HT1080 (cell line): ENCODE results near the gene IQSEC1. TPM values are rescaled to one million over a fixed set of nuclear protein-coding genes. Genes with fewer than 3 reads are reported as not detected.

ENCODE experiments used
- DNase-seq: peaks from one replicate; pipeline ENCODE4 v3.0.0-alpha.2; 2015; ENCODE audit warnings: low read depth
- total RNA-seq: library from RNA; depleted of rRNA; stranded (reverse); fragments of >200 nt; shearing (Covaris generic); gene quantifications from 2 replicates; pipeline ENCODE4 v1.2.3, GENCODE V29; 2014

IQSEC1 gene
- total RNA-seq, 1 experiment from 2014 or later = 1.3 TPM

- DNase-seq = no peak
These were observed 117.4 kb downstream of the IQSEC1 start for GRCh38 chr3:12955651-12956315.

- no peak for DNase-seq
These were observed 118.2 kb downstream of the IQSEC1 start for GRCh38 chr3:12954891-12955650.

DNA sequence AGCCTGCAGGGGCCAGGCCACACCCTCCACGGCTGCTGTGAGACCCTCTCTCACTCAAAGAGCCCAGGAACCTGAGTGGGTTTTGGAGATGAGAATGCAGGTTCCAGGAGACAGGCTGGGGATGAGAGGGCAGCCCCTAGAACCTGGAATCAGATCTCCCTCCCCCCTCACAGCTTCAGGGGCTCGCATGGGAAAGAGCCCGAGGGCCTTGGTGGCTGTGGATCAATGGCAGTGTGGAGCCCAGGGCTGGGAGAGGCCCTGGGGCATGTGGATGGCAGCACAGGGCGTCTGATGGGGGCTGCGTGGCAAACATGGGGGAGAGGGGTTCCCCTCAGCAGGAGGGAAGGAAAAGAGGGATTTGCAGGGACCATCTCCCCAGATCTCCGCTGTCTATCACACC lies 119.0 kb downstream of the IQSEC1 start:
- DNase-seq = no peak

- no peak for DNase-seq
These were observed 119.8 kb downstream of the IQSEC1 start for GRCh38 chr3:12953201-12953995.

- no peak for DNase-seq
These were observed 120.7 kb downstream of the IQSEC1 start for GRCh38 chr3:12952343-12953200.

- DNase-seq = peak; percentile 38
These were observed 124.1 kb downstream of the IQSEC1 start for GRCh38 chr3:12948891-12949711.

DNA sequence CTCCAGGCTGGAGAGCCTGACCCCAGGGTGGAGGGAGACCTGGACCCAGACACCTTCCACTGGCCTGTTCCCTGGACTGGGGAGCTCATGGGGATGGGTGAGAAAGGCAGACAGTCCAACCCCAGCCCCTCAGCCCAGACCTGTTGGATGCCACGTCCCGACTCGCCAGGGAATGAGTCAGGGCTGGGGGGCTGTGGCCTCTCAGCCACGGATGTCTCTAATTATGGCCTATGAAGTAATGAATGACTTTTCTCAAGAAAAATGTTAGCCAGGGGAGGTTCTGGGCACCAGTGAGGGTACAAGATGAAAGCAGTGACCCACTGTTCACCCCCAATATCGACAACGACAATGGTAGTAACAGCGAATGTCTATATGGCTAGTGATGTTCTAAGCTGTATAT lies 124.9 kb downstream of the IQSEC1 start:
- DNase-seq = no peak

- peak; percentile 37 for DNase-seq
These were observed 125.5 kb downstream of the IQSEC1 start for GRCh38 chr3:12947504-12948369.

- DNase-seq = no peak
These were observed 126.4 kb downstream of the IQSEC1 start for GRCh38 chr3:12946649-12947316.

GRCh38 chr3:12946251-12946648 lies 127.0 kb downstream of the IQSEC1 start:
- no peak for DNase-seq

GRCh38 chr3:12944849-12945248 lies 128.4 kb downstream of the IQSEC1 start:
- no peak for DNase-seq

DNA sequence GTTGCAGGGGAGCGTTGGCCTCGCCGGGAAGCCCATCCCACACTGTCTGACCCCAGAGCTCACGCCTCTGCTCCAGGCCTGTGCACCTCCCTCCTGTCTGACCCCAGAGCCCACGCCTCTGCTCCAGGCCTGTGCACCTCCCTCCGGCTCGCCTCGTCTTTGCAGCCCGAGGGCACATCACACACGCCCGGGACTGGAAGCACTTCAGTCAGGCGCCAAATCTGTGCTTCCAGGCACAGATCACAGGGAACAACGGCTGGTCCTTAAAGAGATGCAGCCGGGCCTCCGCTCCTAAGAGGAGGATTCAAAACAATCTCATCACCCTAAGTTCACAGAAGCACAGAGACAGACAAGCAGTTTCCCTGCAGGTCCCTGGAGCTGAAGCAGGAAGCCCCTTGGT lies 128.8 kb downstream of the IQSEC1 start:
- DNase-seq = no peak

GRCh38 chr3:12943124-12944021 lies 129.9 kb downstream of the IQSEC1 start:
- DNase-seq = no peak

- no peak for DNase-seq
These were observed 131.7 kb downstream of the IQSEC1 start for GRCh38 chr3:12941495-12942023.

- no peak for DNase-seq
These were observed 132.4 kb downstream of the IQSEC1 start for GRCh38 chr3:12940854-12941253.

- no peak for DNase-seq
These were observed 134.1 kb downstream of the IQSEC1 start for GRCh38 chr3:12939137-12939536.

- no peak for DNase-seq
These were observed 134.9 kb downstream of the IQSEC1 start for GRCh38 chr3:12938258-12938711.
